Uterus (tissue), 2 donors: ENCODE data around the gene MTMR1.

Experiments used
- POLR2A ChIP-seq, 2 donors: fragments of 450-650 bp; IDR thresholded peaks; one replicate each; pipeline ENCODE4 v1.6.1; 2016; ENCODE audit warnings: antibody characterized with exemption in 2 of 2, mild to moderate bottlenecking in 1 of 2, moderate library complexity in 1 of 2
- TF ChIP-seq, protein P1 (sequence below), 4 experiments: fragments of 200-600 bp in 2 of 4; fragments of 450-650 bp in 2 of 4; sonication (generic) in 2 of 4; IDR thresholded peaks; one replicate each; pipeline ENCODE4 v1.5.1; 2016 to 2019; ENCODE audit warnings: antibody characterized with exemption in 4 of 4, mild to moderate bottlenecking in 2 of 4, moderate library complexity in 1 of 4

- TF ChIP-seq, protein P1, sequence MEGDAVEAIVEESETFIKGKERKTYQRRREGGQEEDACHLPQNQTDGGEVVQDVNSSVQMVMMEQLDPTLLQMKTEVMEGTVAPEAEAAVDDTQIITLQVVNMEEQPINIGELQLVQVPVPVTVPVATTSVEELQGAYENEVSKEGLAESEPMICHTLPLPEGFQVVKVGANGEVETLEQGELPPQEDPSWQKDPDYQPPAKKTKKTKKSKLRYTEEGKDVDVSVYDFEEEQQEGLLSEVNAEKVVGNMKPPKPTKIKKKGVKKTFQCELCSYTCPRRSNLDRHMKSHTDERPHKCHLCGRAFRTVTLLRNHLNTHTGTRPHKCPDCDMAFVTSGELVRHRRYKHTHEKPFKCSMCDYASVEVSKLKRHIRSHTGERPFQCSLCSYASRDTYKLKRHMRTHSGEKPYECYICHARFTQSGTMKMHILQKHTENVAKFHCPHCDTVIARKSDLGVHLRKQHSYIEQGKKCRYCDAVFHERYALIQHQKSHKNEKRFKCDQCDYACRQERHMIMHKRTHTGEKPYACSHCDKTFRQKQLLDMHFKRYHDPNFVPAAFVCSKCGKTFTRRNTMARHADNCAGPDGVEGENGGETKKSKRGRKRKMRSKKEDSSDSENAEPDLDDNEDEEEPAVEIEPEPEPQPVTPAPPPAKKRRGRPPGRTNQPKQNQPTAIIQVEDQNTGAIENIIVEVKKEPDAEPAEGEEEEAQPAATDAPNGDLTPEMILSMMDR (IDR thresholded peaks at IDR 0.05) = no peak
- no peak for TF ChIP-seq POLR2A (IDR thresholded peaks at IDR 0.05)
These were observed 10.9 kb downstream of the MTMR1 start for GRCh38 chrX:150704030-150704613.
